RPMI8226 (cell line): ENCODE measurements around the gene PCSK2.

Experiments
- DNase-seq: peaks from one replicate; pipeline ENCODE4 v3.0.0-alpha.2; 2015

PCSK2 gene

DNA sequence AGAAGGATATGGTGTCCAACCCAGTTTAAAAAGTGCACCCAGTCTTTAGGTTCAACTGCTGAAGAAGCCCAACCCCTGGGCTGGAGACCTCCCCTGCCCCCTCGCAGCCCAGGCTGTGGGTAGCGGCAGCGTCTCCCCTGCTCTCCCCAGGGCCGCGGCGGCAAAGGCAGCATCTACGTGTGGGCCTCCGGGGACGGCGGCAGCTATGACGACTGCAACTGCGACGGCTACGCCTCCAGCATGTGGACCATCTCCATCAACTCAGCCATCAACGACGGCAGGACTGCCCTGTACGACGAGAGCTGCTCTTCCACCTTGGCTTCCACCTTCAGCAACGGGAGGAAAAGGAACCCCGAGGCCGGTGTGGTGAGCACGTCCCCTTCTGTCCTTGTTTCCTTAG, 226.8 kb downstream of the PCSK2 start:
- no peak for DNase-seq

DNA sequence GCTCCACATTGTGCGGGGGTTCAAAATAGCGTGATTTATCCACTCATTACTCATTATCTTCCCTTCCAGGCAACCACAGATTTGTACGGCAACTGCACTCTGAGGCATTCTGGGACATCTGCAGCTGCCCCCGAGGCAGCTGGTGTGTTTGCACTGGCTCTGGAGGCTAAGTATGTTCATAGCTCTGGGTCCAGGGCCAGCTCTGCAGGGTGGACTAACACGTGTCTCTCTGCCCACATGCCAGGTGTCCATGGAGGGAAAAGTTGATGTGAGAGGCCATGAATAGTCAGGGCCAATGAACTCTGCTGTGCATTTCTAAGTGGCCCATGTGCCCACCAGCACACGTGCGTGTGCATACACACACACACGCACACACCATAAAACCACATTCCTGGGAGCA, 229.4 kb downstream of the PCSK2 start:
- no peak for DNase-seq

GRCh38 chr20:17457079-17457478, 230.2 kb downstream of the PCSK2 start:
- no peak for DNase-seq

DNA sequence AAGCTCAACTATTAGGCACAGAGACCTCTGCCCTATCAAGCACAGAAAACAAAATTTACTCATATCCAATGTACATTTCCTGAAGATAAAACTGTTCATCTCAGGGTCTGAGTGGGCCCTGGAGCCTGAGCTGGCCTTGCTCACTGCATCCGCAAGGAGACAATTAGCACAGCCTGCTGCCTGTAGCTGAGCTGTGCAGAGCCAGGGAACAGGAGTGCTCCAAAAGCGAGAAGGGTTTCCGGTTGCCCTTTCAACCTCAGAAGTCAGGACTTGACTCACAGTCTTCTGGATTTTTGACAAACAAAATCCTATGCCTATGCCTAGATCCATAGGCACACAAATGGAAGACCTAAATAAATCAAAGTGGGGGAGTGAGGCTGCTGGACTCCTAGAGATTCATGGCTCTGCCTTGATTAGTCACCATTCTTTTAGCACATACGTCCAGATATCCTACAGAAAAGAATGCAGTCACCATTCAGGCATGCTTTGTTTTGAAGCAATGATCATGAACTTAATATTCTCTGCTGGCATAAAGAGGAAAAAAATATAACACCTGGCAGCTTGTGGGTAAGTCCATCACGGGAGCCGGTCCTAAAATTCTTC, 230.8 kb downstream of the PCSK2 start:
- DNase-seq = no peak

DNA sequence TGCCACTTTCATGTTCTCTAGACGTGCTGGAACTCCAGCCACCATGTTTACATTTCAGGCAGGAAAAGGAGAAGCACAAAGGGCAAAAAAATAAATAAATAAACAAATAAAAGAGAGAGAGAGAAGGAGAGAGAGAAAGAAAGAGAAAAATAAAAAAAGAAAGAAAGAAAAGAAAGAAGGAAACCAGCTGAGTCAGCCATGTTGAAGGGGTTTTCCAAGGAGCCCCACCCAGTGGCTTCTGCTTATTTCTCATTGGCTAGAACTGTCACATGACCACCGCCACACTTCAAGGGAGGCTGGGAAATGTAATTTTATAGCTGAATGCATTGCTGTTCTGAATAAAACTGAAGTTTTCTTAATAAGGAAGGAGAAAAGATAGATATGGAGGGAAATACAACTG, 233.3 kb downstream of the PCSK2 start:
- DNase-seq = peak; percentile 25

DNA sequence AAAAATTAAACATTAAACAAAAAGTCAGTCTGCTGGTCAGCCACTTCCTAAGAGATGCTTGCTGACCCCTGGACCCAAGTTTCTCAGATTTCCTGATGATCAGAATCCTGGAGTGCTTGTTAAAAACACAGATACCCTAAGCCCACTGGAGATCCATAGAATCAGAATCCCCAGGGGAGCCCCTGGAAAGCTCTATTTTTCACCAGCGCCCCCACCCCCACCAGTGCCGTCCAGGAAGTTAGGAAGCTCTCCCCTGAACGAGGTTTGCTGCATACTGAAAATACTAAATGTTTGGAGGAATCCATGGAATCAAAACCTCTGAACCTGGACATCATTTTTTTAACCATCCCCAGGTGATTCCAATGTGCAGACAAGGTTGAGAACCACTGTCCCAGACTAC, 235.1 kb downstream of the PCSK2 start:
- DNase-seq = no peak

DNA sequence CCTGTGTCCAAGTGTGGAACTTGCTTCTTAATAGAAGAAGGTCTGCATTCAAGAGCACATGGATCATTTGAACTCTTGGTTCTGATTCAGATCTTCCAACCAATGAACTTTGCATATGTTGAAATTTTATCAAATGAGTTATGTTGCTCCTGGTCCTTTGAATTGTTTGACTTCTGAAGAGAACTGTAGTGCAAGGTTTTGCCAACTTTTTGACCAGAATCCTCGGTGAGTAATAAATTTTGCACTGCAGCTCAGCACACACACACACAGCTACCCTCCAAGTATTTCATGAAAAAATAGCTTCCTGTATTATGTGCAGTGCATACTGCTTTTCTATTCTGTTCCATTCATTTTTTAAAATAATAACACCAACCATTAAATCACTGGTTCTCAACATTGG, 236.9 kb downstream of the PCSK2 start:
- no peak for DNase-seq

GRCh38 chr20:17465236-17465635, 238.4 kb downstream of the PCSK2 start:
- DNase-seq = no peak

- no peak for DNase-seq
These were observed 239.8 kb downstream of the PCSK2 start for GRCh38 chr20:17466641-17467040.

DNA sequence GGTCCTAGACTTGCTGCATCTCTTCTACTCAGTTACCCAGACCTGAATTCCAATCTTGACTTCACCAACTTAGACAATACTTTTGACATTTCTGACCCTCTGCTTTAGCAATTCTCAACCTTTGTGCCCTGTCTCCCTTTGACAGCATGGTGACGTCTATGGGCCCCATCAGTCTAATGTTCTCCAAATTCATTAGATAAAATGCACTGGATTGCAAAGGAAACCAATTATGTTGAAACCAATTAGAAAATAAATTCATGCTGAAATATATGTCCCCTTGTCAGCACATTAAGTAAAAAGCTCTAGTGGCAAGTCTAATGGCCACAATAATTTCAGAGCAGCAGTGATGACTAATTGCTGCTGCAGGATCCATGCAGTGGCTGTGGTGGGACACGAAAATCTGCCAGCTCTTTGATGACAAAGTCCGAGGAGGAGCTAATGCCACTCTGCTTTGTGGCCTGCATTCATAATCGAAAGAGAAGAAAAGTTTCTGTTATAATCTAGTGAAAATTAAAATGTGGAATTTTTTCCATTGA, 240.3 kb downstream of the PCSK2 start:
- DNase-seq = no peak

DNA sequence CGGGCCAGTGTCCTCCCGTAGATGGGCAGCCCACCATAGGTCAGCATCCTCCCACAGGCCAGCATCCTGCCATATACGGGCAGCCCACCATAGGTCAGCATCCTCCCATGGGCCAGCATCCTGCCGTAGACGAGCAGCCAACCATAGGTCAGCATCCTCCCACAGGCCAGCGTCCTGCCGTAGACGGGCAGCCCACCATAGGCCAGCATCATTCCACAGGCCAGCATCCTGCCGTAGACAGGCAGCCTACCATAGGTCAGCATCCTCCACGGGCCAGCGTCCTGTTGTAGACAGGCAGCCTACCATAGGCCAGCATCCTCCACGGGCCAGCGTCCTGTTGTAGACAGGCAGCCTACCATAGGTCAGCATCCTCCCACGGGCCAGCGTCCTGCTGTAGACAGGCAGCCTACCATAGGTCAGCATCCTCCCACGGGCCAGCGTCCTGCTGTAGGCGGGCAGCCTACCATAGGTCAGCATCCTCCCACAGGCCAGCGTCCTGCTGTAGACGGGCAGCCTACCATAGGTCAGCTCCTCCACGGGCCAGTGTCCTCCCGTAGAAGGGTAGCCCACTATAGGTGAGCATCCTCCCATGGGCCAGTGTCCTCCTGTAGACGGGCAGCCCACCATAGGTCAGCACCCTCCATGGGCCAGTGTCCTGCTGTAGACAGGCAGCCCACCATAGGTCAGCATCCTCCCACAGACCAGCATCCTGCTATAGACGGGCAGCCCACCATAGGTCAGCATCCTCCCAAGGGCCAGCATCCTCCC, 241.4 kb downstream of the PCSK2 start:
- DNase-seq = no peak

- DNase-seq = no peak
These were observed 242.6 kb downstream of the PCSK2 start for GRCh38 chr20:17469246-17470030.

DNA sequence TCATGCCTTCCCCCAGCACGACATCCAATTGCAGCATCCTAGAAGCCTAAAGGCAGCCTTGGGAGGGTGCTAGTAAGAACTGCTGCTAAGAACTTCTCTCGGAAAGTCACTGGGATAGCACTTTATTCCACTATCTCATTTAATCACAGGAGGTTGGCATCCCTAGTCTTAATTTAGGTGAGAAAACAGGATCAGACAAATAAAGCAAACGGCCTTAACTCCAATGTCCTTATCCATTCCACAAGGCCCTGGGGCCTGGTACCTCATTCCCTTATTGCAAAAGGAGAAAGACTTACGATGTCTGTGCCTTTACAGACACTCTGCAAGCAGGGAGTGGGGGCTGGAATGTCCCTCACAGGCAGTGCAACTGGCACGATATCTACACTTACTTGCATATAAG, 243.7 kb downstream of the PCSK2 start:
- DNase-seq = no peak

DNA sequence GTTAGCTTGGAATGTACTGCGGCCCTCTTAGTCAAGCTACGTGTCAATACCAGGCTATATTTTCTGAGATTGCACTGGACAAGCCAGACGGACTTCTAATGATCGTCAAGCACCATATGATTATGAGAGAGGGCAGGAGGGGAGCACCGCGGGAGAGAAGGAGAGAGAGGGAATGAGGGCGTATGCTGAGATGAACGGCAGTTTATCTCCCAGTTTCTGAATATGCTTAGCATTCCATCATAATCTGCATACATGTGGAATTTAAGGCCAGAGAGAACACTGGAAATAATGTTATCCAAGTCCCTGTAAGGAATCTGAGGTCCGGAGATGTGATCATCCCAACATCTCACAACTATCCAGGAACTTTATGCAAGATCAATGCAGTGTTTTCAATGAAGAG, 244.1 kb downstream of the PCSK2 start:
- no peak for DNase-seq

DNA sequence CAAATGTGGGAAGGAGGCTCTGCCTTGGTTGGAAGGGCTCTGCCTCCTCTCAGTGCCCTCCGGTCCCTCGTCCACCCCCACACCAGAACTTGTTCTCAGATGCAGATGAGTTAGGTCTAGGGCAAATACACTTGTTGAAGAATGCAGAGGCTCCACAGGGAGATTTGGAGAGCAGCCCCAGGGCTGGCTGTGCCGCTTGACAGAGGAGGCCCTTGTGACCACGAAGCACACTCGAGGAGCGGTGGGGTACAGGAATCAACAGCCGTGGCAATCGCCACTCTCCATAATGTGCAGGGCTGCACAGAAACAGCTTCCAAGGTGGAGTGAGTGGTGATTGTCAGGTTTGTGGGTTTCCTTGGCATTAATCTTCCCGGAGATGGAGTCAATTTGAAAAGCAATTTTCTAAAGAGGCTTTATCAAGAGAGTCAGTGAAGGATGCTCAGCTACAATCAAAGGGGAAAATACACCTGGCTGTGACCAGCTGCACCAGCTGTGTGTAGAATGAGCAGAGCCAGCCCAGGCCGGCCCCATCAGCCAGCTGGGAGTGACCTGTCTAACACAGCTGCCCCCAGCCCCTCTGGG, 244.9 kb downstream of the PCSK2 start:
- DNase-seq = no peak

DNA sequence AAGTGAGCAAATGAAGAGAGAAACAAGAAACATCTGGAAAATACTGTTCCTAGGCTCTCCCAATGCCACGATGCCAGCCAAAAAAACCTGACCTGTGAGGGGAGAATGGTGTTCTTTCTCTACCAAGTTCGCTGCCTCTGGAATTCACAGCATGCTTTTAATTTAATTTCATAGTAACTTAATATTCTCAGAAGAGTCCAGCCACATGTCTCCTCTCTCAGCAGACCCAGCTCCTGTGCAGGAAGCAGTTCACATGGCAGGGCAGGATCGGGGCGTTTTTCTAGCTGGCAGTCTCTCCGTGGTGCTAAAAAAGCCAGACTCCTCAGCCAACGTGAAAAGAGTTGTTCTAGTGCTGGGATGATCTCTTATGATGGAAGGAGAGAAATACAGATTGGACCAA, 246.8 kb downstream of the PCSK2 start:
- no peak for DNase-seq

GRCh38 chr20:17479063-17479657, 252.3 kb downstream of the PCSK2 start:
- no peak for DNase-seq

GRCh38 chr20:17480696-17481095, 253.9 kb downstream of the PCSK2 start:
- no peak for DNase-seq

DNA sequence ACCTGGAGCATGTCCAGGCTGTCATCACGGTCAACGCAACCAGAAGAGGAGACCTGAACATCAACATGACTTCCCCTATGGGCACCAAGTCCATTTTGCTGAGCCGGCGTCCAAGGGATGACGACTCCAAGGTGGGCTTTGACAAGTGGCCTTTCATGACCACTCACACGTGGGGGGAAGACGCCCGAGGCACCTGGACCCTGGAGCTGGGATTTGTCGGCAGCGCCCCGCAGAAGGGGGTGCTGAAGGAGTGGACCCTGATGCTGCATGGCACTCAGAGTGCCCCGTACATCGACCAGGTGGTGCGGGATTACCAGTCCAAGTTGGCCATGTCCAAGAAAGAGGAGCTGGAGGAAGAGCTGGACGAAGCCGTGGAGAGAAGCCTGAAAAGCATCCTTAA, 254.8 kb downstream of the PCSK2 start:
- DNase-seq = no peak

- DNase-seq = no peak
These were observed 255.7 kb downstream of the PCSK2 start for GRCh38 chr20:17482536-17482935.

- DNase-seq = no peak
These were observed 258.2 kb downstream of the PCSK2 start for GRCh38 chr20:17485017-17485416.

DNA sequence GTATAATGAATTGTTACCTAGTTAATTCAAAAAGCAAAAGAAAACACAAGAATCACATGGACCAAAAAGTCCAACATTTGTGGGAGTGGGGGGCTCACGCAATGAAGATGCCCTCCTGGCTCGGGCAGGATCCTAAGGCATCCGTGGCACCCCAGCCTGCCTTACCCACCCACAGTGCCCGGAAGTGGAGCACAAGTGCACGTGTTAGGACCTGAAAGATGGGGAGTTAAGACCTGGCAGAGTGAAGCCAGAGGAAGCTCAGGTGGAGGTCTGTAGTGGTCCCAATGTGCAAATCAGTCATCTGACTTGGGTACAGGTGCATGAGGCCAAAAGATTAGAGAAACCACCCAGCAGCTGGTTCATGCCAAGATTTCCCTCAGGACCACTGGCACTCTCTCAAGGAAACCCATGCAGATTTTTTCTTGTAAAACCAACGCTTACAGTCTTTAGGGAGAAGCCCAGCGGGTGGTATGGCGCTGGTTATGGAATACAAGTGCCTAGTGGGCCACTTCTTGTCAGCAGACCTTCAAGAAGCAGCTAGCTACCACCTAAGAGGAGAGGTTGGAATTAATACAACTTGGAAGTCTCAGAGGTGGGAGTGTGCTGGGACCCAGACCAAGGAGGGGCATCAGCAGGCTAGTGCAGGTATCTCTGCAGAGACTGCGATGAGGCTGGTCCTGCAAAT, 262.2 kb downstream of the PCSK2 start:
- no peak for DNase-seq
